ENCODE measurements around the gene B3GNT8. TPM values are rescaled to one million over a fixed set of nuclear protein-coding genes. Genes with fewer than 3 reads are reported as not detected.
A peak's percentile ranks its signal among the peaks of the same experiment; 100 is the strongest.

B3GNT8 gene
- total RNA-seq, 1 donor from 2014 or later: 15.9 TPM

GRCh38 chr19:41430922-41431321 lies 3.7 kb upstream of the B3GNT8 start:
- Mint-ChIP-seq H3K4me1 (ENCODE audit: low read depth, unreplicated experiment) (peaks cover 12% of the 10 kb centered on the region), H3K36me3 (ENCODE audit: unreplicated experiment) (no peaks in the 10 kb centered on the region), H3K9me3 (ENCODE audit: unreplicated experiment) (peaks cover 7% of the 10 kb centered on the region), H3K27me3 (ENCODE audit: unreplicated experiment) (peaks cover 11% of the 10 kb centered on the region), H3K27ac (ENCODE audit: unreplicated experiment) (peak overlapping the region; percentile 44), H3K4me3 (ENCODE audit: unreplicated experiment) (peak overlapping the region; percentile 21)
- no peak for DNase-seq
- TF ChIP-seq CTCF (IDR thresholded peaks at IDR 0.05; ENCODE audit: partially characterized antibody, unreplicated experiment): no peak

- peak overlapping the region; percentile 85 for H3K27ac Mint-ChIP-seq (ENCODE audit: unreplicated experiment)
- TF ChIP-seq CTCF (IDR thresholded peaks at IDR 0.05; ENCODE audit: partially characterized antibody, unreplicated experiment): no peak
- peaks cover 13% of the 10 kb centered on the region for H3K4me1 Mint-ChIP-seq (ENCODE audit: low read depth, unreplicated experiment)
- no peak for DNase-seq
- H3K27me3 Mint-ChIP-seq (ENCODE audit: unreplicated experiment): peaks cover 11% of the 10 kb centered on the region
- no peaks in the 10 kb centered on the region for H3K36me3 Mint-ChIP-seq (ENCODE audit: unreplicated experiment)
- peak overlapping the region; percentile 81 for H3K4me3 Mint-ChIP-seq (ENCODE audit: unreplicated experiment)
- H3K9me3 Mint-ChIP-seq (ENCODE audit: unreplicated experiment): peaks cover 7% of the 10 kb centered on the region
These were observed 1.3 kb upstream of the B3GNT8 start for GRCh38 chr19:41428481-41428859.

DNA sequence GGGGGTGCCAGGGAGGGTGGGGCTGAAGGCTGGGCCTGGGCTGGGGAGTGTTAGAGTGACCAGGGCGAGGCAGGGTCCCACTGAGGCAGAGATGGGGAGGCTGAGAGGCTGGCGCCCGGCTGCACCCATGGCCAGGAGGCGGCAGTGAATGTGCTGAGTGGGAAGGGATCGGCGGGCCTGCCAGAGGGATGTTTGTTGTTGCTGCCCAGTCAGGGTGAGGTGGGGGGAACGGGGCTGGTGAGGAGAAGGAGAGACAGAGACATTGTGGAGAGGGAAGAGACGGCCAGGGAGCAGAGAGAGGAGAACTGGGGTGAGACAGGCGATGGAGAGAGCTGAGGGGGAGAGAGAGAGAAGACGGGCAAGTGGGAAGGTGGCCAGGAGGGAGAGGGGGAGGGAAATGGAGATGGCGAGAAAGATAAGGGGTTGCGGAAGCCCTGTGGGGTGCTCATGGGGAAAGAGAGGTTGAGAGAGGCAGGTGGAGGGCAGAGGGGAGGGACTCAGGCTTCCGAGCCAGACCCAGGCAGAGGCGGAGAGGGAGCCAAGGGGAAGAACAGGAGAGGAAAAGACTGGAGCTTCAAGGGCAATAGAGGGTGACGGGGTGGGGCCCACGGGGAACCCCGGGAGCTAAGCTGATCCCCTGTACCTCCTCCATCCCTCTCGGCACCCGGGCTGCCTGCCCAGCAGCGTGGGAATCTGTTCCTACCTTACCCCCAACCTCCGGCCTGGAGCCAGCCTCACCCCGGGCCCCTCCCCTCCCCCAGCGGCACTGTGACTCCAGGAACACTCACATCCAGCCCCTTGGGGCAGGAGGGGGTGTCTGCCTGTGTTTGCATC lies 690 bp upstream of the B3GNT8 start:
- no peak for TF ChIP-seq CTCF (IDR thresholded peaks at IDR 0.05; ENCODE audit: partially characterized antibody, unreplicated experiment)
- peak; percentile 52 for DNase-seq
- peaks cover 13% of the 10 kb centered on the region for H3K4me1 Mint-ChIP-seq (ENCODE audit: low read depth, unreplicated experiment)
- H3K27ac Mint-ChIP-seq (ENCODE audit: unreplicated experiment): peak overlapping the region; percentile 97
- peak overlapping the region; percentile 85 for H3K4me3 Mint-ChIP-seq (ENCODE audit: unreplicated experiment)
- peaks cover 7% of the 10 kb centered on the region for H3K9me3 Mint-ChIP-seq (ENCODE audit: unreplicated experiment)
- H3K36me3 Mint-ChIP-seq (ENCODE audit: unreplicated experiment): no peaks in the 10 kb centered on the region
- peaks cover 11% of the 10 kb centered on the region for H3K27me3 Mint-ChIP-seq (ENCODE audit: unreplicated experiment)

- TF ChIP-seq CTCF (IDR thresholded peaks at IDR 0.05; ENCODE audit: partially characterized antibody, unreplicated experiment): no peak
- peaks cover 16% of the 10 kb centered on the region for H3K27me3 Mint-ChIP-seq (ENCODE audit: unreplicated experiment)
- H3K27ac Mint-ChIP-seq (ENCODE audit: unreplicated experiment): no peak overlapping the region
- no peaks in the 10 kb centered on the region for H3K36me3 Mint-ChIP-seq (ENCODE audit: unreplicated experiment)
- H3K4me3 Mint-ChIP-seq (ENCODE audit: unreplicated experiment): peak overlapping the region; percentile 98
- peak; percentile 30 for DNase-seq
- peaks cover 9% of the 10 kb centered on the region for H3K9me3 Mint-ChIP-seq (ENCODE audit: unreplicated experiment)
- peaks cover 13% of the 10 kb centered on the region for H3K4me1 Mint-ChIP-seq (ENCODE audit: low read depth, unreplicated experiment)
These were observed 895 bp downstream of the B3GNT8 start for GRCh38 chr19:41426116-41426841.
